Astrocyte of the spinal cord (primary cell): ENCODE measurements around the gene HSPG2.

ENCODE experiments used
- DNase-seq: peaks from one replicate; pipeline ENCODE4 v3.0.0; 2011; ENCODE audit warnings: low read depth, low spot score
- H3K4me3 ChIP-seq: 2 replicates; pipeline ENCODE4 v1.5.1; 2011; ENCODE audit warnings: low read depth, mild to moderate bottlenecking, low read length, moderate library complexity
- in situ Hi-C: cut with HindIII; loops from 2 replicates; pipeline ENCODE4 v1.10.0; 2017; ENCODE audit warnings: low sequenced_read_pairs
- TF ChIP-seq, protein P1 (sequence below): IDR thresholded peaks from 2 replicates; pipeline ENCODE4 v1.5.1; 2012; ENCODE audit warnings: low read depth, mild to moderate bottlenecking, low read length, inconsistent platforms

Gene HSPG2

DNA sequence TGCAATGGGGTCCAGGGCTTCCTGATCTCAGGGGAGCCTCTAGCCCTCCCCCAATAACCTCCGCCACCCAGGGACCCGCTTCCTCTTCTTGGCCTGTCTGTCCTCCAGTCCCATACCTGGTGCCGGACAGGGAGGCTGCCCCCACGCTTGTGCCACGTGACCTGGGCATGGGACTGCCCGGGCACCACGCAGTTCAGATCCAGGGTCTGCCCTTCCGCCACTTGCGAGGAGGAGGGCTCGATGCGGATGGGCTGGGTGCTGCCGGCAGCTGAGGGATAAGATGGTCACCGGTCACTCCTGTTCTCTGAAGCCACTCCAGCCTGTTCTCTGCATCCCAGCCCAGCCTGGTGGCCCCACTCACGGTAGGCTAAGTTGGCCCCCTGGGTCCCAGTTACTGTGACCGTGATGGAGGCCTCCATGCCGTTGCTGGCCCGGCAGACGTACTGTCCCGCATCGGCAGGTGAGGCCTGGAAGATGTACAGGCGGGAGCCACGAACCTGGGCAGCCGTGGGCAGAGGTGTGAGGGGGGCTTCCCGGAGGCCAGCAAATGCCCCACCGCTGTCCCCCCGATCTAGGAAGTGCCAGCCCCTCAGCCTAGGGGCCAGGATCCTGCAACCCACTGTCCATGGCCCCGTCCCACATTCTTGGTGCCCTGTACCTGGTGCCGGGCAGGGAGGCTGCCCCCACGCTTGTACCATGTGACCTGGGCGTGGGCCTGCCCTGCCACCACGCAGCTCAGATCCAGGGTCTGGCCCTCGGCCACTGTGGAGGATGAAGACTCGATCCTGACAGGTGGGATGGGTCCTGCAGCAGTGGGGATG lies 85.5 kb downstream of the HSPG2 start:
- TF ChIP-seq, protein P1, sequence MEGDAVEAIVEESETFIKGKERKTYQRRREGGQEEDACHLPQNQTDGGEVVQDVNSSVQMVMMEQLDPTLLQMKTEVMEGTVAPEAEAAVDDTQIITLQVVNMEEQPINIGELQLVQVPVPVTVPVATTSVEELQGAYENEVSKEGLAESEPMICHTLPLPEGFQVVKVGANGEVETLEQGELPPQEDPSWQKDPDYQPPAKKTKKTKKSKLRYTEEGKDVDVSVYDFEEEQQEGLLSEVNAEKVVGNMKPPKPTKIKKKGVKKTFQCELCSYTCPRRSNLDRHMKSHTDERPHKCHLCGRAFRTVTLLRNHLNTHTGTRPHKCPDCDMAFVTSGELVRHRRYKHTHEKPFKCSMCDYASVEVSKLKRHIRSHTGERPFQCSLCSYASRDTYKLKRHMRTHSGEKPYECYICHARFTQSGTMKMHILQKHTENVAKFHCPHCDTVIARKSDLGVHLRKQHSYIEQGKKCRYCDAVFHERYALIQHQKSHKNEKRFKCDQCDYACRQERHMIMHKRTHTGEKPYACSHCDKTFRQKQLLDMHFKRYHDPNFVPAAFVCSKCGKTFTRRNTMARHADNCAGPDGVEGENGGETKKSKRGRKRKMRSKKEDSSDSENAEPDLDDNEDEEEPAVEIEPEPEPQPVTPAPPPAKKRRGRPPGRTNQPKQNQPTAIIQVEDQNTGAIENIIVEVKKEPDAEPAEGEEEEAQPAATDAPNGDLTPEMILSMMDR = no peak
- no peak overlapping the region for H3K4me3 ChIP-seq
- no peak for DNase-seq
- in situ Hi-C loops = no loop called here

DNA sequence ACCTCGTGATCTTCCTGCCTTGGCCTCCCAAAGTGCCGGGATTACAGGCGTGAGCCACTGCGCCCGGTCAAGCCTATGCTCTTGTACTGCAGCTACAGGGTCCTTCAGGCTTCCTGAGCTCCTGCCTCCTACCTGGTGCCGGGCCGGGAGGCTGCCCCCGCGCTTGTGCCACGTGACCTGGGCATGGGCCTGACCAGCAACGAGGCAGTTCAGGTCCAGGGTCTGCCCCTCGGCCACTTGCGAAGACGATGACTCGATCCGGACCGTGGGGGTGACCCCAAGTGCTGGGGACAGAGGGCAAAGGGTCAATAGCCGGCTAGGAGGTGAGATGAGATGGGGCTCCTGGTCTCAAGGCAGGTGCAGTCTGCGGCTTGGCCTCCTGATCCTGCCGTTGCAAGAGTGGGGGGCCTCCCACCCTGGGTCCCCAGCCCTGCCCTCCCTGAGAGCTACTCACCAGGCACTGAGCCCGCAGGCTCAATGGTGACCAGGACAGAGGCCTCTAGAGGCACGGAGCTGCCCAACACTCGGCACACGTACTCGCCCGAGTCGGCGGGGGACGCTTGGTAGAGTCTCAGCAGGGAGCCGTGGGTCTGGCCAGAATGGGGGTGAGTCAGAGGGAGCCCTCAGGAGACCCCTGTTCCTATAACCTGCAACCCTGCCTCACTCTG lies 87.1 kb downstream of the HSPG2 start:
- no peak for DNase-seq
- H3K4me3 ChIP-seq = no peak overlapping the region
- in situ Hi-C loops = no loop called here
- TF ChIP-seq, protein P1 = no peak

DNA sequence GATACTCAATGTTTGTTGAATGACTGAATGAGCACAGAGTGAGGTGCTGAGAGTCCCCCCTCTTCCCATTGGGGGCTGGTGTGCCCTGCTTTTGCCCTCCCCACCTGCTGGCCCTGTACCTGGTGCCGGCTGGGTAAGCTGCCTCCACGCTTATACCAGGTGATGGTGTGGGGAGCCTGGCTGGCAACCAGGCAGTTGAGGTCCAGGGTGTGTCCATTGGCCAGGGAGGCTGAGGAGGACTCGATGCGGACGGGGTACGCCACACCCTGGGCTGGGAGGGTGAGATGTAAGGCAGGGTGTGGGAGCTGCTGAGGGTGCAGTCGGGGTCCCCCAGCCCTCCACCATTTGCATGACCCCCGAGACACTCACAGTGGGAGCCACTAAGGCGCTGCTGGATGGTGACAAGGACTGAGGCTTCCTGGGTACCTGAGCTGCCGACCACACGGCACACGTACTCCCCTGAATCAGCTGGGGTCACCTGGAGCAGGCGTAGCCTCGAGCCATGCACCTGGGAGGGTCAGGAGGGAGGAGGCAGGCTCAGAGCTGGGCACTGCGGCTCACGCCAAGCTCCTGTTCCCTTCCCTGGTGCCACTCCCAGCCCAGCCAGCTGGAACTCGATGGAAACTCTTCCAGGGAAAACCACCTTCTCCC lies 88.5 kb downstream of the HSPG2 start:
- in situ Hi-C loops = no loop called here
- DNase-seq = no peak
- no peak overlapping the region for H3K4me3 ChIP-seq
- TF ChIP-seq, protein P1 = no peak

DNA sequence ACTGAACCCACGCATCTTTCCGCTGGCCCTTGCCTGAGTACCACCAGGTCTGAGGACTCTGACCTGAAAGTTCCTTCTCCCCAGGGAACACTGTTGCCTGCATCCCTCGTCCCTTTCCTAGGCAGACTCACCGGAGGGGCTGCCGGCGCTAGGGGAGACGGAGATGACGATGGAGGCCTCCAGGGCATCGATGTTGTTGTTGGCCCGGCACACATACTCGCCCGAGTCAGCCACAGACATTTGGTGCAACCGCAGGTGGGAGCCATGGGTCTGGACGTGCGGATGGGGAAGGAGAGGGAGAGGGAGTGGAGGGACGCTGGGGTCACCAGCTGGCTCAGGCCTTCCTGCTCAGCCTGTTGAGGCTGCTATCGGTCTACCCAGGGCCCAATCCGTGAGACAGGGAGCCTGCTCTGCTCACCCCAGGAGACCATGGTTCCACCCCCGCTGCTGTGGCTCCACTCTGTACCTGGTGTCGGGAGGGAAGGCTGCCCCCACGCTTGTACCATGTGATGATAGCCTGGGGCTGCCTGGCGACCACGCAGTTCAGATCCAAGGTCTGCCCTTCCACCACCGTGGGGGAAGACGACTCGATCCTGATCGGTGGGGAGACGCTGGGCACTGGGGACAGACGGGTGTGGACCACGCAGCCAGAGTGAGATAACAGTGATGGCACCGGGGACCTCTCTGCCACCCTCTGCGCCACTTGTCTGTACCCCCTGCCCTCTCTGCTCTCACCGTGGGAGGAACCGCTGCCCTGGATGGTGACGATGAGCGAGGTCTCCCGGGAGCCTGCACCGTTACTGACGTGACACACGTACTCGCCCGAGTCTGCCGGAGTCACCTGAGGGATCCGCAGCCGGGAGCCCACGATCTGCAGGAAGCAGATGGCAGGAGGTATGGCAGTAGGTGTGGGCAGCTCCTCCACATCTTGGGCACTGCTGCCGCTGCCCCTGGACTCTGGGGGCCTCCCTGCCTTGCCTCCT lies 89.6 kb downstream of the HSPG2 start:
- H3K4me3 ChIP-seq = no peak overlapping the region
- TF ChIP-seq, protein P1 = no peak
- in situ Hi-C loops = no loop called here
- no peak for DNase-seq

DNA sequence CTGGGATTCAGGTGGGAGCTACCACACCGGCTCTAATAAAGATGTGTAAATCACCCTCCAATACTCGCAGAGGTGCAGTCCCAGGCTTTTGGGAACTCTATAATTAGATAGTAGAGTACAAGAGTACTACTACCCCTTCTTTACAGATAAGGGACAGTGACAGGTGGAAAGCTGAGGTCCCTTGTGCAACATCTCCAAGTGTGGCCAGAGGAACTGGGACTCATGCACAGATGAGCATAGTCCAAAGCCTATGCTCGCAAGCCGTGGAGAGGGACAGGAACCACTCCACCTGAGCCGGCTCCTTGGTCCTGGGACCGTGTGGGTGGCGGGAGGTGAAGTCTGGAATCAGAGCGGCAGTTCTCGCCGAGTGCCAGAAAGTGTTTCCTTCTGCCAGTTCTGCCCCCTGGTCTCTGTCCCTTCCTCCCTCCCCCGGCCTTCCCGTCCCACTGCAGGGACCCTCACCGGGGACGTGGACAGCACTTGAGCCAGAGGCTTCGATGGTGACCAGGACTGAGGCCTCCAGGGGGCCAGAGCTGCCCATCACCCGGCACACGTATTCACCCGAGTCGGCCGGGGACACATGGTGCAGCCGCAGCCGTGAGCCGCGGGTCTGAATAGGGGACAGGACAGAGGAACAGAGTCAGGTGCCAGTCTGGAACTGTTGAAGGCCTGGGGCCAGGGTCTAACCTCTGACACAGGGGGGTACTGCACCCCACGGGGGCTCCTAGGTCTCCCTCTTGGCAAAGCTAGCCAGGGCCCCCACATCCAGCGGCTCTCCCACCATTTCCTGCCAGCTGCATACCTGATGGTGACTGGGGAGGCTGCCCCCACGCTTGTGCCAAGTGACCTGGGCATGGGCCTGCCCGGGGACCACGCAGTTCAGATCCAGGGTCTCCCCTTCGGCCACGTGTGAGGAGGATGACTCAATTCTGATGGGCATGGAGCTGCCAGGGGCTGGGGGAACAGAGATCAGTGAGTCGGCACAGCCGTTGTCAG lies 91.2 kb downstream of the HSPG2 start:
- H3K4me3 ChIP-seq = no peak overlapping the region
- in situ Hi-C loops = no loop called here
- DNase-seq = no peak
- TF ChIP-seq, protein P1 = no peak
